ENCODE measurements around the gene DNAJC15. TPM values are rescaled to one million over a fixed set of nuclear protein-coding genes. Genes with fewer than 3 reads are reported as not detected.

Gene DNAJC15
- total RNA-seq, 2 donors from 2014 or later, result 29.7 to 46.9 TPM

GRCh38 chr13:43115141-43115540 is 91.8 kb downstream of the DNAJC15 start:
- Mint-ChIP-seq H3K4me3 (no peak overlapping the region), H3K9me3 (no peaks in the 10 kb centered on the region), H3K36me3 (ENCODE audit: low read depth) (no peaks in the 10 kb centered on the region), H3K27me3 (ENCODE audit: insufficient read depth) (no peaks in the 10 kb centered on the region), H3K27ac (no peak overlapping the region), H3K4me1 (peaks cover 32% of the 10 kb centered on the region)
- H3K9me3 ChIP-seq (ENCODE audit: control insufficient read depth, low read length), result no peaks in the 10 kb centered on the region
- no peak for TF ChIP-seq CTCF (conservative IDR thresholded peaks at IDR 0.05)
- H3K27me3 ChIP-seq (ENCODE audit: control insufficient read depth, insufficient read depth, low read length, poor library complexity, severe bottlenecking), result no peaks in the 10 kb centered on the region
- WGBS, 2 experiments (ENCODE audit: insufficient coverage in 1 of 2, insufficient read length in 1 of 2), result 99 to 100% methylated on average over 1 to 3 of the region's 3 CpGs
- H3K4me1 ChIP-seq (ENCODE audit: control insufficient read depth, insufficient read depth, low read length), result peaks cover 6% of the 10 kb centered on the region
- DNase-seq, result no peak
- H3K4me3 ChIP-seq (ENCODE audit: low read length), result no peak overlapping the region
- no peaks in the 10 kb centered on the region for H3K36me3 ChIP-seq (ENCODE audit: control insufficient read depth, insufficient read depth, low read length)
- no peak overlapping the region for H3K9ac ChIP-seq (ENCODE audit: extremely low read depth, low read length, poor library complexity, severe bottlenecking)
- H3K27ac ChIP-seq (ENCODE audit: low read depth, low read length), result no peak overlapping the region

GRCh38 chr13:43116242-43116641 is 92.9 kb downstream of the DNAJC15 start:
- H3K9me3 Mint-ChIP-seq, result no peaks in the 10 kb centered on the region
- no peaks in the 10 kb centered on the region for H3K27me3 Mint-ChIP-seq (ENCODE audit: insufficient read depth)
- Histone ChIP-seq H3K4me1 (ENCODE audit: control insufficient read depth, insufficient read depth, low read length) (peaks cover 6% of the 10 kb centered on the region), H3K9ac (ENCODE audit: extremely low read depth, low read length, poor library complexity, severe bottlenecking) (no peak overlapping the region), H3K27me3 (ENCODE audit: control insufficient read depth, insufficient read depth, low read length, poor library complexity, severe bottlenecking) (no peaks in the 10 kb centered on the region), H3K27ac (ENCODE audit: low read depth, low read length) (no peak overlapping the region), H3K9me3 (ENCODE audit: control insufficient read depth, low read length) (no peaks in the 10 kb centered on the region), H3K4me3 (ENCODE audit: low read length) (no peak overlapping the region), H3K36me3 (ENCODE audit: control insufficient read depth, insufficient read depth, low read length) (no peaks in the 10 kb centered on the region)
- H3K4me3 Mint-ChIP-seq, result no peak overlapping the region
- no peak for DNase-seq
- no peaks in the 10 kb centered on the region for H3K36me3 Mint-ChIP-seq (ENCODE audit: low read depth)
- peak; percentile 65 for TF ChIP-seq CTCF (conservative IDR thresholded peaks at IDR 0.05)
- H3K4me1 Mint-ChIP-seq, result peaks cover 23% of the 10 kb centered on the region
- WGBS, 2 experiments (ENCODE audit: insufficient coverage in 1 of 2, insufficient read length in 1 of 2), result 94 to 100% methylated on average over 3 to 7 of the region's 7 CpGs
- H3K27ac Mint-ChIP-seq, result no peak overlapping the region

- Mint-ChIP-seq H3K27ac (no peak overlapping the region), H3K36me3 (ENCODE audit: low read depth) (no peaks in the 10 kb centered on the region), H3K4me3 (no peak overlapping the region), H3K9me3 (no peaks in the 10 kb centered on the region), H3K27me3 (ENCODE audit: insufficient read depth) (no peaks in the 10 kb centered on the region), H3K4me1 (peaks cover 34% of the 10 kb centered on the region)
- Histone ChIP-seq H3K4me1 (ENCODE audit: control insufficient read depth, insufficient read depth, low read length) (peaks cover 11% of the 10 kb centered on the region), H3K9me3 (ENCODE audit: control insufficient read depth, low read length) (no peaks in the 10 kb centered on the region), H3K36me3 (ENCODE audit: control insufficient read depth, insufficient read depth, low read length) (no peaks in the 10 kb centered on the region), H3K4me3 (ENCODE audit: low read length) (no peak overlapping the region), H3K9ac (ENCODE audit: extremely low read depth, low read length, poor library complexity, severe bottlenecking) (no peak overlapping the region), H3K27ac (ENCODE audit: low read depth, low read length) (no peak overlapping the region), H3K27me3 (ENCODE audit: control insufficient read depth, insufficient read depth, low read length, poor library complexity, severe bottlenecking) (no peaks in the 10 kb centered on the region)
- no peak for TF ChIP-seq CTCF (conservative IDR thresholded peaks at IDR 0.05)
- 92 to 98% methylated on average over 5 to 6 of the region's 6 CpGs for WGBS, 2 experiments (ENCODE audit: insufficient coverage in 1 of 2, insufficient read length in 1 of 2)
- DNase-seq, result no peak
Measured at GRCh38 chr13:43118521-43118920, 95.1 kb downstream of the DNAJC15 start.

Measured in endodermal cell (in vitro differentiated cells).